Mesenchymal stem cell (in vitro differentiated cells and primary cell): ENCODE measurements around the gene PDCD11.

Experiments
- DNase-seq: peaks from one replicate; pipeline ENCODE4 v3.0.0-alpha.2; 2013
- H2AFZ ChIP-seq: one replicate; pipeline ENCODE4 v1.6.1; 2013; ENCODE audit warnings: low read depth, mild to moderate bottlenecking, control low read depth, inconsistent platforms, low read length, moderate library complexity
- H2AK5ac ChIP-seq: 2 replicates; pipeline ENCODE4 v1.6.1; 2013; ENCODE audit warnings: low read length, moderate library complexity, mild to moderate bottlenecking, inconsistent platforms; ENCODE audit not compliant: severe bottlenecking
- H2BK120ac ChIP-seq: one replicate; pipeline ENCODE4 v1.6.1; 2013; ENCODE audit warnings: low read depth, mild to moderate bottlenecking, inconsistent platforms, low read length, moderate library complexity
- H2BK12ac ChIP-seq, 2 experiments: one replicate each; pipeline ENCODE4 v1.6.1; 2013; ENCODE audit warnings: inconsistent platforms in 2 of 2, low read length in 2 of 2, mild to moderate bottlenecking in 2 of 2, moderate library complexity in 2 of 2, control low read depth in 1 of 2
- H2BK15ac ChIP-seq: one replicate; pipeline ENCODE4 v1.6.1; 2013; ENCODE audit warnings: mild to moderate bottlenecking, low read depth, inconsistent platforms; ENCODE audit not compliant: poor library complexity, severe bottlenecking
- H2BK5ac ChIP-seq: 2 replicates; pipeline ENCODE4 v1.6.1; 2013; ENCODE audit warnings: low read depth, mild to moderate bottlenecking, low read length, control low read depth, inconsistent platforms; ENCODE audit not compliant: poor library complexity, severe bottlenecking
- H3K14ac ChIP-seq, 2 experiments: one replicate each; pipeline ENCODE4 v1.6.1; 2013; ENCODE audit warnings: inconsistent platforms in 2 of 2, low read length in 2 of 2, control low read depth in 1 of 2, mild to moderate bottlenecking in 1 of 2, moderate library complexity in 1 of 2
- H3K18ac ChIP-seq, 2 experiments: one replicate each; pipeline ENCODE4 v1.6.1; 2013; ENCODE audit warnings: inconsistent platforms in 2 of 2, low read length in 2 of 2, control low read depth in 1 of 2, low read depth in 1 of 2, mild to moderate bottlenecking in 1 of 2
- H3K23ac ChIP-seq, 2 experiments: one replicate each; pipeline ENCODE4 v1.6.1; 2013; ENCODE audit warnings: inconsistent platforms in 2 of 2, low read length in 2 of 2, mild to moderate bottlenecking in 2 of 2, moderate library complexity in 2 of 2, control low read depth in 1 of 2
- H3K27ac ChIP-seq: 2 replicates; pipeline ENCODE4 v1.5.1; 2013; ENCODE audit warnings: mild to moderate bottlenecking, moderate library complexity, low read length, control low read depth, inconsistent platforms; ENCODE audit not compliant: poor library complexity, severe bottlenecking
- H3K27me3 ChIP-seq, 2 experiments: 2 replicates each; pipeline versions ENCODE4 v1.6.1 to v1.7.0; 2013; ENCODE audit warnings: low read length in 2 of 2, mild to moderate bottlenecking in 2 of 2, moderate library complexity in 2 of 2, control low read depth in 1 of 2, inconsistent platforms in 1 of 2; ENCODE audit not compliant: control insufficient read depth in 1 of 2, insufficient read depth in 1 of 2
- H3K36me3 ChIP-seq, 2 experiments: 2 replicates each; pipeline versions ENCODE4 v1.6.1 to v1.7.0; 2013; ENCODE audit warnings: low read length in 2 of 2, control low read depth in 1 of 2, inconsistent platforms in 1 of 2, low read depth in 1 of 2, mild to moderate bottlenecking in 1 of 2; ENCODE audit not compliant: insufficient read depth in 2 of 2, control insufficient read depth in 1 of 2
- H3K4ac ChIP-seq, 2 experiments: one replicate each; pipeline ENCODE4 v1.6.1; 2013; ENCODE audit warnings: inconsistent platforms in 2 of 2, low read length in 2 of 2, mild to moderate bottlenecking in 2 of 2, moderate library complexity in 2 of 2, control low read depth in 1 of 2, low read depth in 1 of 2
- H3K4me1 ChIP-seq: 2 replicates; pipeline ENCODE4 v1.6.1; 2013; ENCODE audit warnings: low read depth, low read length, control low read depth; ENCODE audit not compliant: control insufficient read depth, insufficient read depth
- H3K4me2 ChIP-seq: 2 replicates; pipeline ENCODE4 v1.6.1; 2013; ENCODE audit warnings: low read length, mild to moderate bottlenecking, inconsistent platforms; ENCODE audit not compliant: poor library complexity, severe bottlenecking
- H3K4me3 ChIP-seq, 2 experiments: 2 replicates each; pipeline versions ENCODE4 v1.5.1 to v1.7.0; 2013; ENCODE audit warnings: low read length in 2 of 2, mild to moderate bottlenecking in 2 of 2, control low read depth in 1 of 2, low read depth in 1 of 2; ENCODE audit not compliant: insufficient read depth in 1 of 2
- H3K79me1 ChIP-seq: replicated peaks from 2 replicates; pipeline ENCODE4 v1.6.1; 2013; ENCODE audit warnings: mild to moderate bottlenecking, control low read depth, low read length, inconsistent platforms; ENCODE audit not compliant: poor library complexity, severe bottlenecking
- H3K9ac ChIP-seq: 2 replicates; pipeline ENCODE4 v1.7.0; 2013; ENCODE audit warnings: mild to moderate bottlenecking, low read length, moderate library complexity
- H3K9me3 ChIP-seq: 2 replicates; pipeline ENCODE4 v1.7.0; 2013; ENCODE audit warnings: mild to moderate bottlenecking, low read length; ENCODE audit not compliant: control insufficient read depth
- H4K8ac ChIP-seq: one replicate; pipeline ENCODE4 v1.6.1; 2013; ENCODE audit warnings: inconsistent platforms, mild to moderate bottlenecking, low read length, moderate library complexity
- H4K91ac ChIP-seq: one replicate; pipeline ENCODE4 v1.6.1; 2013; ENCODE audit warnings: mild to moderate bottlenecking, low read length, inconsistent platforms
- WGBS: methylation state at CpG from one replicate; pipeline ENCODE4 v1.1.7; 2013; ENCODE audit warnings: mixed read lengths; 5-methylcytosine and 5-hydroxymethylcytosine counted together

PDCD11 gene

DNA sequence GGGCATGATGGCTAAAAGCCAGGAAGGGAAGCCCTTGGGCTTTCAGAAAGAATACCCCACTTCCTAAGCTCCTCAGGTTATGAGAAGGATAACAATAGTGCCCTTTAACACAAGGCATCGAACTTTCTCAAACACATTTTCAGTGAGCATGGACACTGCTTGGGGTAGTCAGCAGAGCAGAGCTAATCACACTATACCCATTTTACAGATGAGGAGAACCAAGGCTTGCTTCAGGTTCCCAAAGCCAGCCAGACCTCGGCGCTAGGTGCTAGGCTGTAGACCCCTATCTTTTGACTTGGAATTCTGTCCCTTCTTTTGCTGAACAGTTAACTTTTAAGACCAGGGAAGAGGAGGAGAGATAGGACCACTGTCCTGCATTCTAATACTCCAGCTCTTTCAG, 98.9 kb downstream of the PDCD11 start:
- no peak for DNase-seq
- Histone ChIP-seq H3K79me1 (no peaks in the 10 kb centered on the region), H3K23ac (no peak overlapping the region), H3K4ac (no peak overlapping the region), H3K4me3 (no peak overlapping the region), H4K91ac (no peak overlapping the region), H2AK5ac (no peak overlapping the region), H3K4me1 (peaks cover 33% of the 10 kb centered on the region), H3K27ac (no peak overlapping the region), H4K8ac (no peak overlapping the region), H2BK5ac (no peak overlapping the region), H3K36me3 (no peaks in the 10 kb centered on the region), H2BK120ac (no peak overlapping the region), H2BK15ac (no peak overlapping the region), H3K4me2 (no peak overlapping the region), H3K9me3 (no peaks in the 10 kb centered on the region), H2AFZ (no peak overlapping the region), H3K14ac (no peak overlapping the region), H3K18ac (no peak overlapping the region), H3K9ac (no peak overlapping the region), H3K27me3 (peaks cover 59 to 66% of the 10 kb centered on the region in 2 experiments), H2BK12ac (no peak overlapping the region)
- 100% methylated on average over 3 of the region's 3 CpGs for WGBS
